ENCODE results near the gene TREH.

TREH gene

DNA sequence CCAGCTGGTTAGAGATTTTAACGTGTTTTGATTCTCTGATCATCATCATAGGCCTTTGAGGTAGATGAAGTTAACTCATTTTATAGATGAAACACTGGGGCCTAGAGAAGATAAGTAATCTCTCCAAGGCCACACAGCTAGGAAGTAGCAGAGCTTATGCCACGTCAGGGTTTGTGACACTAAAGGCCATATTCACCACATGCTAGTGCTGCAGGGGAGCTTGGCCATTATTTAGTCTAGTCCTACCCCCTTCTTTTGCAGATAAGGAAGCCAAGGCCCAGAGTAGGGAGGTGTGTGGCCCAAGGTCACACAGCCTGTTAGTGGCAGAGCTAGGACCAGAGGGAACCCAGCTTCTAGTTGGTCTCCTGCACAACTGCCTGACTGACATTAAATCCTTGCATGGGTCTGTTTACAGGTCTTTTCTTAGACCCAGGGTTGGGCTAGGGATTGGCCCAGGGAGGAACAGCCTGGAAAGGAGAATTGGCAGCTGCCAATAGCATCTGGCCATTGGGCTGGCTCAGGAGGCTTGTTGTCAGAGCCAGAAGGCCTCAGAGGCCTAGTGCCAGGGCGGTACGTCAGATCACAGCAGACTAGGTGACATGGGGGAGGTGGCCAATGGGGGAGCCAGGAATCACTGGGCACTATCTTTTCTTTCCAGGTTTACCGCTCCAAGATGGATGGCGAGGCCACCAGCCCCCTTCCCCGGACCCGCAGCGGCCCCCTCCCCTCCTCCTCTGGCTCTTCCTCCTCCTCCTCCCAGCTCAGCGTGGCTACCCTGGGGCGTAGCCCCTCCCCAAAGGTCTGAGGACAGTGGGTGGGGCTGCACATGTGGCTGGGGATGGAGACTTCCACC lies 36.1 kb downstream of the TREH start:
- Histone ChIP-seq H3K9me3 (ENCODE audit: control insufficient read depth, low read length) (no peaks in the 10 kb centered on the region), H3K9ac (ENCODE audit: low read length) (peak overlapping the region; percentile 30), H3K4me3 (ENCODE audit: low read length) (no peak overlapping the region), H3K27me3 (replicated peaks; ENCODE audit: control insufficient read depth, insufficient read depth, low read length) (no peaks in the 10 kb centered on the region), H3K4me1 (ENCODE audit: control insufficient read depth, insufficient read depth, low read length) (peaks cover 61% of the 10 kb centered on the region), H3K36me3 (ENCODE audit: control insufficient read depth, insufficient read depth, low read length, severe bottlenecking) (peaks cover 96% of the 10 kb centered on the region)
- no peak for DNase-seq (ENCODE audit: low read depth)

DNA sequence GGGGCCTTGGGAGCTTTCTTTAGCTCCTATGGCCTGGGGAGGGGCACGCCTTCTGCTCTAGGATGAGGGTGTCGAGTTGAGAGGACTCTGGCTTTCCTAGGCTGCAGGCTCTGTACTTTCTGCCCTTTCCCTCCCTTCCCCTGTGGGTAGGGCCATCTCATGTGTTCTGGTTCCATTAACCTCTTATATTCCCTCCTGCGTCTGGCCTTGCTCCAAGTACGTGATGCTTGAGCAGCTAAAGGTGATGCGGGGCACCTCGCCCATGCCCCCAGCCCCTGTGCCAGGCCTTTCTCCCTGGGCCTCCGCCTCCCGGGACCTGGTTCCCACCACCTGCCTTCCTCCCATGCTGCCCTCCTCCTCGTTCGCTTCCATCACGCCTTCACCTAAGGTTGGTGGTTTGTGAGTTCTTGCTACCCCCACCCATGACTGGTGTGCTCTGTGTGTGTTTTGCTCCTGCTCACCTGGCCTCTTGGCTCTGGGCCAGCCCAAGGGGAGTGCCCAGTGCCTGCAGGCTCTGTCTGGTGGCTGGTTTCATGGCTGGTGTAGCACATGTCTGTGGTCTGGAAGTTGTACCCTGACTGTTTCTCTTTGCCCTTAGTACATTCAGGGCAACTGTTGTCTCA lies 37.9 kb downstream of the TREH start:
- H3K4me3 ChIP-seq (ENCODE audit: low read length), result no peak overlapping the region
- H3K9me3 ChIP-seq (ENCODE audit: control insufficient read depth, low read length), result no peaks in the 10 kb centered on the region
- no peak for DNase-seq (ENCODE audit: low read depth)
- no peaks in the 10 kb centered on the region for H3K27me3 ChIP-seq (replicated peaks; ENCODE audit: control insufficient read depth, insufficient read depth, low read length)
- peaks cover 52% of the 10 kb centered on the region for H3K4me1 ChIP-seq (ENCODE audit: control insufficient read depth, insufficient read depth, low read length)
- peaks cover 96% of the 10 kb centered on the region for H3K36me3 ChIP-seq (ENCODE audit: control insufficient read depth, insufficient read depth, low read length, severe bottlenecking)
- H3K9ac ChIP-seq (ENCODE audit: low read length), result no peak overlapping the region

DNA sequence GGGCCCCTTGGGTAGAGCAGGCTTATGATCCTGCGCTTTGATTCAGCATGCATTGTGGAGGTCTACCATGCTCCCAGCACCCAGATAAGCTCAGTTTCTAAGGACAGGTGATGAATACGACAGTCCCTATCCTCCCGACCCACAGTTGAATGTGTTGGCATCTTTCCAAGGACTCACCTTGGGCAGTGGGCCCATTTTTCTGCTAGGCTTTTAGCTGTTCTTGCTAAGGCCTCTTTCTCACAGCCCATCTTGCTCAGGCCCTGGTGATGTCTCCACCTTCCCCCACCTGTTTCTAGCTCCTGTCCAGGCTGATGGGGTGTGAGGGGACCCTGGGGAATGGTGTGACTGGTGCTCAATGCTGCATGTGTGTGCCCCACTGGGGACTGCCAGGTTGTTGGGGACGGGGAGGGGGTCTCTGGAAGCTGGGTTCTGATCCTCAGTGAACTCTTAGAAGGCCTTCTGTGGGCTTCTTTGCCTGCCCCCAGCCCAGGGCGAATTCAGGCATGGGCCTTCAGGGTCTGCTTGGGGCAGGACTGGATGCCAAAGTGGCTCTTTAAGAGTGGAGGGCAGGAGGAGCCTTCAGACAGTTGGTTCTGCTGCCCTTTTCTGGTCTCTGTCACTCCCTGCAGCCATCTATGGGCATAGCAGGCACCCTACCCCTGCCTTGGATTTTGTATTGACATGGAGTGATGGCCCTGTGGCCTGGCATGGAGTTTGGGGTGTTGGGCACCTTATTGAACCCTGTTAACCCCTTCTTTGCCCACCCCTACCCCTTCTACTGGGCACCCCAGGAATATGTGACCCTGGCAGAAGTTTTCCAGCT lies 38.9 kb downstream of the TREH start:
- H3K9me3 ChIP-seq (ENCODE audit: control insufficient read depth, low read length), result no peaks in the 10 kb centered on the region
- peaks cover 99% of the 10 kb centered on the region for H3K36me3 ChIP-seq (ENCODE audit: control insufficient read depth, insufficient read depth, low read length, severe bottlenecking)
- no peak for DNase-seq (ENCODE audit: low read depth)
- H3K27me3 ChIP-seq (replicated peaks; ENCODE audit: control insufficient read depth, insufficient read depth, low read length), result no peaks in the 10 kb centered on the region
- H3K9ac ChIP-seq (ENCODE audit: low read length), result peak overlapping the region; percentile 5
- H3K4me3 ChIP-seq (ENCODE audit: low read length), result no peak overlapping the region
- peaks cover 54% of the 10 kb centered on the region for H3K4me1 ChIP-seq (ENCODE audit: control insufficient read depth, insufficient read depth, low read length)

DNA sequence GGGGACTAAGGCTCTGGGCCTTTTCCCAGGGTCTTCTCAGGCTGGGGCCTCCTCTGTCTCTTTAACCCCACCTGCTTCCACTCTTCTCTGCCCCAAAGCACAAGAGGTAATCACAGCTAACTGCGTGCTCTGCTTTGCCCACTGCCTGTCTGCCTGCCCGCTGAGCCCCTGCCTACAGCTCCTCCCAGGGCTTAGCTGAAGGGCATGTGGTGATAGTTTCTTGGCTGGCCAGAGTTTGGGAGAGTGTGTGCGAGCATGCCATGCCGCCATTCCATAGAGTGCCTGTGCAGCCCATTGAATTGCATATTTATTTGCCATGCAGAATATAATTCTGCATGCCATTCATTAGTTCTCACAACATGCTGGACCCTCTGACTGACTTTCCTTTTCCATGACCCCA lies 39.6 kb downstream of the TREH start:
- Histone ChIP-seq H3K4me1 (ENCODE audit: control insufficient read depth, insufficient read depth, low read length) (peaks cover 54% of the 10 kb centered on the region), H3K9me3 (ENCODE audit: control insufficient read depth, low read length) (no peaks in the 10 kb centered on the region), H3K27me3 (replicated peaks; ENCODE audit: control insufficient read depth, insufficient read depth, low read length) (no peaks in the 10 kb centered on the region), H3K9ac (ENCODE audit: low read length) (no peak overlapping the region), H3K36me3 (ENCODE audit: control insufficient read depth, insufficient read depth, low read length, severe bottlenecking) (peaks cover 99% of the 10 kb centered on the region), H3K4me3 (ENCODE audit: low read length) (no peak overlapping the region)
- DNase-seq (ENCODE audit: low read depth), result no peak

DNA sequence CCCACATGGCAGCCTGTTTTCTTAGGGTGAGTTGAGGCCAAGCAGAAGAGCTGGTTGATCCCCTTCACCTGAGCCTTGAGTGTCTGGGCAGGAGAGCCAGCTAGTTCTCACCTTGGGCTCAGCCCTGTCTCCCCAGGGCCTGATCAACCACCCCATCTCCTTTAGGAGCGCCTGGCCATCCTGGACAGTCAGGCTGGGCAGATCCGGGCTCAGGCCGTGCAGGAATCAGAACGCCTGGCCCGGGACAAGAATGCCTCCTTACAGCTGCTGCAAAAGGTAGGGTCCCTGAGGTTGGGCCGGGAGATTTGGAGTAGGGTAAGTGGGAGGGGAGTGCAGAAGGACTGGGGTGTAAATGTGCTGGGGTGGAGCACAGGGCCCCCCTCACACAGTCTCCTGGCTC lies 40.7 kb downstream of the TREH start:
- Histone ChIP-seq H3K4me3 (ENCODE audit: low read length) (no peak overlapping the region), H3K9me3 (ENCODE audit: control insufficient read depth, low read length) (no peaks in the 10 kb centered on the region), H3K4me1 (ENCODE audit: control insufficient read depth, insufficient read depth, low read length) (peaks cover 52% of the 10 kb centered on the region), H3K36me3 (ENCODE audit: control insufficient read depth, insufficient read depth, low read length, severe bottlenecking) (peaks cover 93% of the 10 kb centered on the region), H3K27me3 (replicated peaks; ENCODE audit: control insufficient read depth, insufficient read depth, low read length) (no peaks in the 10 kb centered on the region), H3K9ac (ENCODE audit: low read length) (no peak overlapping the region)
- no peak for DNase-seq (ENCODE audit: low read depth)

DNA sequence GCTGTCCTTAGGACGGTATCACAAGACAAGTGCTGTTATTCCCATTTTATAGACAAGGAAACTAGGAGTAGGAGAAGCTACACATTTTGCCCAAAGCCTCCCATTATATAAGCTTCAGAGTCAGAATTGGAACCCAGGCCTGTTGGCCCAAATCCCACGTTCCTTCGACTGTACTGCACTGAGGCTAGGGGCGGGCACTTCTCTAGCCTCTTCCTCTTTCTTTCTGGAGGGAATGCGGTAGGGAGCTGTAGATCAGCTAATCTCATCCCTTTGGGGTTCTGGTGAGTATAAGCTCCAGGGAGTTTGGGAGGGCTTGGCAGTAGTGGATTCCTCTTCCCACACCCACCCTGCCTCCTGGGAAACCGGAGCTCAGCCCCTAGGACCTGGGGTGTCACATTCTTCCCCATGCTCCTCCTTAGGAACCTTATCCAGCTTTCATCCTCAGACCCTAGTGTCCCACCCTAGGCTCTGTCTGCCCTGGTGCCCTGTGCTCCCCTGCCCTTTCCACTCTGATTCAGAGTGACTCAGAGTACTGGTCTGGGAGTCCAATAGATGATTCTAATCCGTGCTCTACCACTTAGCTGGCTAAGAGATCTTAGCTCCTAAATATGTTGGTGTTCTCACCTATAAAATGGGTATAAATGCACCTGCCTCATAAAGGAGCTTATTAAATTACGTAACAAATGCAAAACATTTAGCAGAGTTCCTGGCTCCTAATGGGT lies 42.7 kb downstream of the TREH start:
- Histone ChIP-seq H3K4me1 (ENCODE audit: control insufficient read depth, insufficient read depth, low read length) (peaks cover 54% of the 10 kb centered on the region), H3K9ac (ENCODE audit: low read length) (peak overlapping the region; percentile 60), H3K9me3 (ENCODE audit: control insufficient read depth, low read length) (no peaks in the 10 kb centered on the region), H3K36me3 (ENCODE audit: control insufficient read depth, insufficient read depth, low read length, severe bottlenecking) (peaks cover 92% of the 10 kb centered on the region), H3K27me3 (replicated peaks; ENCODE audit: control insufficient read depth, insufficient read depth, low read length) (no peaks in the 10 kb centered on the region), H3K4me3 (ENCODE audit: low read length) (no peak overlapping the region)
- DNase-seq (ENCODE audit: low read depth), result no peak

DNA sequence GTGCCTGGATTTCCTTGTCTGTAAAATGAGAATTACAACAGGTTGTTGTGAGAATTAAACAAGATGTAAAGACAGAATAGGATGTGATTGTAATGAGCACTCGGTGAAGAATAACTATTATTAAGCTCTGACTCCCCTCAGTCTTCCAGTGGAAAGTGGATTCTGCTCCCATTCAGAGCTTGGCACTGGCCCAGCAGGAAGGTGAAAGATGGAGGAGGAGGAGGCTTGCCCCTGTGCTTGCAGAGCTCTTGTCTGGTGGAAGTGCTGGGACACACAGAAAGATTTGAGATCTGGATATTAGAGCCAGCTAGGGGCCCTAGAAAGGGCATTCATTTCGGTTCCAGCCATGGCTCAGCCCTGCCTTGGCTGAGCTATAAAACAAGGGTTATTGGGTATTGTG lies 43.8 kb downstream of the TREH start:
- Histone ChIP-seq H3K4me1 (ENCODE audit: control insufficient read depth, insufficient read depth, low read length) (peaks cover 55% of the 10 kb centered on the region), H3K4me3 (ENCODE audit: low read length) (no peak overlapping the region), H3K9me3 (ENCODE audit: control insufficient read depth, low read length) (no peaks in the 10 kb centered on the region), H3K27me3 (replicated peaks; ENCODE audit: control insufficient read depth, insufficient read depth, low read length) (no peaks in the 10 kb centered on the region), H3K9ac (ENCODE audit: low read length) (peak overlapping the region; percentile 60), H3K36me3 (ENCODE audit: control insufficient read depth, insufficient read depth, low read length, severe bottlenecking) (peaks cover 92% of the 10 kb centered on the region)
- DNase-seq (ENCODE audit: low read depth), result no peak

DNA sequence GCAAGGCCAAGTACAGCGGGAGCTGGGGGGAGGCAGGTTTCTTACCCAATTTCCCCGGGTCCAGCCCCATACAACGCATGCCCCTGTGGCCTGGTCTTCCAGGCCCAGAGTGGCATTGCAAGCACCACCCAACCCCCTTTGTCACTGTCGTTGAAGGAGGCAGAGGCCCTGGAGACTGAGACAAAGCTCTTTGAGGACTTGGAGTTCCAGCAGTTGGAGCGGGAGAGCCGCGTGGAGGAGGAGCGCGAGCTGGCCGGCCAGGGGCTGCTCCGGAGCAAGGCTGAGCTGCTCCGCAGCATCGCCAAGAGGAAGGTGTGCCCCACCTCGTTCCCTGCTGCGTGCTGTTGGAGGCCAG lies 44.2 kb downstream of the TREH start:
- H3K36me3 ChIP-seq (ENCODE audit: control insufficient read depth, insufficient read depth, low read length, severe bottlenecking), result peaks cover 92% of the 10 kb centered on the region
- DNase-seq (ENCODE audit: low read depth), result no peak
- peaks cover 55% of the 10 kb centered on the region for H3K4me1 ChIP-seq (ENCODE audit: control insufficient read depth, insufficient read depth, low read length)

DNA sequence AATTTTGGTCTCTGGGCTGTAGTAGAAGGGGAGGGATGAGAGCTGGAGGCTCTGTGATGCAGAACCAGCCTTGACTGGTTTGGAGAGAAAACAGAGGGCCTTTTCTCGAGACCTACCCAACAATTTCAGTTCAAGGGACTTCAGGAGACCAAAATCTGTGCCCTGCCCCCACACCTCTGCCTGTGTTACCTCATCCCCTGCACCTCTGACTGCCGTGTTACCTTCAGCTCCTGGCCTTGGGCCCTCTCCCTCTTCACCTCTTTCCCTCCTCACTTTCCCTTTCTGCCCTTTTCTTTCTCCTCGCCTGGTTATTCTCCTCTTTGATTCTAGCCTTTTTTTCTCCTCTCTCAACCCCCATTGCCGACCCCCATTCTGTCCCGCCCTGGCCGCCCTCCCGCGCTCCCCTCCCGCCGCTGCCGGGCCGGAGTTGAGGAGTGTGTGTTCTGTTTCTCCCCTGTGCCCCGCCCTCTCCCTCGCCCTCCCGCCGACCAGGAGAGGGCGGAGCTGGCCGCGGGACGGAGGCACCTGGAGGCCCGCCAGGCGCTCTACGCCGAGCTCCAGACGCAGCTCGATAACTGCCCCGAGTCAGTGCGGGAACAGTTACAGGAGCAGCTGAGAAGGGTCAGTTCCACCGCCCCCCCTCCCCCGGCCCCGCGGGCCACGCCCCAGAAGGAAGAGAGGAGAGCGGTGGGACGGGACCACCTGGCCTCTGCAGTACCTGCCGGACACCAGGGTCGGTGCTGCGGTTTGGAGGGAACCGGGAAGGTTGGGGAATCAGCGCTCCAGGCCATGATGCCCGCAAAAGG lies 44.8 kb downstream of the TREH start:
- H3K9me3 ChIP-seq (ENCODE audit: control insufficient read depth, low read length), result no peaks in the 10 kb centered on the region
- H3K27me3 ChIP-seq (replicated peaks; ENCODE audit: control insufficient read depth, insufficient read depth, low read length), result no peaks in the 10 kb centered on the region
- peaks cover 59% of the 10 kb centered on the region for H3K4me1 ChIP-seq (ENCODE audit: control insufficient read depth, insufficient read depth, low read length)
- H3K36me3 ChIP-seq (ENCODE audit: control insufficient read depth, insufficient read depth, low read length, severe bottlenecking), result peaks cover 92% of the 10 kb centered on the region
- H3K9ac ChIP-seq (ENCODE audit: low read length), result peak overlapping the region; percentile 69
- no peak overlapping the region for H3K4me3 ChIP-seq (ENCODE audit: low read length)
- no peak for DNase-seq (ENCODE audit: low read depth)

More for the DNA sequence above, 44.2 kb downstream of the TREH start:
- Histone ChIP-seq H3K4me3 (ENCODE audit: low read length) (no peak overlapping the region), H3K27me3 (replicated peaks; ENCODE audit: control insufficient read depth, insufficient read depth, low read length) (no peaks in the 10 kb centered on the region), H3K9ac (ENCODE audit: low read length) (peak overlapping the region; percentile 18), H3K9me3 (ENCODE audit: control insufficient read depth, low read length) (no peaks in the 10 kb centered on the region)

DNA sequence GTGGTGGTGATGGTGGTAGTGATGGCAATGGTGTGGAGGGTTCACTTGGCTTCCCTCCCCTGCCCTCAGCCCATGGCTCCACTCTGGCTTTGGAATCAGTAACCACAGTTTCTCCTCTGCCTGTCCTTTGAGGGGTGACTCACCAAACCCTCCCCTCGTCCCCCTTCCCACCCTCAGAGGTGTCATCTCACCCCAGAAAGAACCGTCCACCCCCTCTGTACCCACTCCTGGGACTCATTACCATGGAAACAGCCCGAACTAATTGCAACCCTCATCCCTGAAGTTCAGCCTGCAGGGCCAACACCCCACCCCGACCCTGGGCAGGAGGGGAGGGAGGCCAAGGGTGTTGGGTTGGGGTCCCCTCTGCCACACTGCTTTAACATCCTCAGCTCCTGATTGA lies 45.5 kb downstream of the TREH start:
- Histone ChIP-seq H3K4me1 (ENCODE audit: control insufficient read depth, insufficient read depth, low read length) (peaks cover 63% of the 10 kb centered on the region), H3K36me3 (ENCODE audit: control insufficient read depth, insufficient read depth, low read length, severe bottlenecking) (peaks cover 92% of the 10 kb centered on the region), H3K4me3 (ENCODE audit: low read length) (no peak overlapping the region), H3K9me3 (ENCODE audit: control insufficient read depth, low read length) (no peaks in the 10 kb centered on the region), H3K9ac (ENCODE audit: low read length) (peak overlapping the region; percentile 69), H3K27me3 (replicated peaks; ENCODE audit: control insufficient read depth, insufficient read depth, low read length) (no peaks in the 10 kb centered on the region)
- peak; percentile 14 for DNase-seq (ENCODE audit: low read depth)
